KG1 (cell line): ENCODE measurements around the gene HEXB.

Experiments
- DNase-seq: peaks from one replicate; lab custom pipeline; 2025; lab: John Stamatoyannopoulos, UW

The HEXB gene

DNA sequence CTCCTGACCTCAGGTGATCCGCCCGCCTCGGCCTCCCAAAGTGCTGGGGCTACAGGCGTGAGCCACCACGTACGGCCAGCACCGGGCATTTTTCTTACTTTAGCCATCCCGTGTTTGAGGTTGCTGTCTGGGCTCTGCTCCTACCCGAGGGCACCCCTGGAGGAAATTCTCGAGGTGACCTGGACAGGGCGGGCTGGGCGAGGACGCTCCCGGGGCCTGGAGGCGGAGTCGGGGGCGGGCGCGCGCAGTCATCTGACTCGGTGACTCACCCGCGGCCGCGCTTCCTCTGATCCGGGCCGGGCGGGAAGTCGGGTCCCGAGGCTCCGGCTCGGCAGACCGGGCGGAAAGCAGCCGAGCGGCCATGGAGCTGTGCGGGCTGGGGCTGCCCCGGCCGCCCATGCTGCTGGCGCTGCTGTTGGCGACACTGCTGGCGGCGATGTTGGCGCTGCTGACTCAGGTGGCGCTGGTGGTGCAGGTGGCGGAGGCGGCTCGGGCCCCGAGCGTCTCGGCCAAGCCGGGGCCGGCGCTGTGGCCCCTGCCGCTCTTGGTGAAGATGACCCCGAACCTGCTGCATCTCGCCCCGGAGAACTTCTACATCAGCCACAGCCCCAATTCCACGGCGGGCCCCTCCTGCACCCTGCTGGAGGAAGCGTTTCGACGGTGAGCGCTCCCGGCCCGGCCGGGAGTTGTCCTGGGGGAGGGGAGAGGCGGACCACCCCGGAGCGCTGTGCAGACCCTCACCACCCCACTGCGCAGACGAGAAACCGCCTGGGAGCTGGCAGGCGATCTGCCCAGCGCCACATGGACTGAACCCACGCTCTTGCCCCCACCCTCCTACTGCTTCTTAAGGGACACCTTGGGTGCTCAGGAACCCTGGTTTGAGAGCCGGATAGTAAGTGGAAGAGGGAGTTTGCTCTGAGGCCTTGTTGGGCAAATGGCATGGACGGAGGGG is at the start of gene HEXB:
HEXB (plus strand) TSS at position 334 of the 952 bp plus-strand sequence; CDS start at position 362, 28 bp downstream.
- peak; percentile 78 for DNase-seq

DNA sequence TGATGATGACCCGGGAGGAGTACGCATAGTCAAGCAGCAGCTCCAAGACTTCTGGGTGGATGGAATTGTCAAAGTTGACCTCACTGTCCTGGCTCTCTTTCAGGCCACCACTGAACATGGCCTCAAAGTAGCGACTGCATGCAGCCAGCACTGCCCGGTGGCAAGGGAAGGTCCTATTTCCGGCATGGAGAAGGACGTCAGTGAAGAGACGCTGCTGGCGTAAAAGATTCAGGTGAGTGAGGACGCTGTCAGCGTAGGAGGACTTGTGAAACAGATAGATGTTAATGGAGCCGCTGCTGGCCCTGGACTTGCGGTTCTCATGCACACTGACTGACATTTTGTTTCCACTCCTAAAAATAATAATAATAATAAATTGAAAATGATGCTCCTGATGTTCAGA is 48.9 kb upstream of the HEXB start:
- DNase-seq = no peak

DNA sequence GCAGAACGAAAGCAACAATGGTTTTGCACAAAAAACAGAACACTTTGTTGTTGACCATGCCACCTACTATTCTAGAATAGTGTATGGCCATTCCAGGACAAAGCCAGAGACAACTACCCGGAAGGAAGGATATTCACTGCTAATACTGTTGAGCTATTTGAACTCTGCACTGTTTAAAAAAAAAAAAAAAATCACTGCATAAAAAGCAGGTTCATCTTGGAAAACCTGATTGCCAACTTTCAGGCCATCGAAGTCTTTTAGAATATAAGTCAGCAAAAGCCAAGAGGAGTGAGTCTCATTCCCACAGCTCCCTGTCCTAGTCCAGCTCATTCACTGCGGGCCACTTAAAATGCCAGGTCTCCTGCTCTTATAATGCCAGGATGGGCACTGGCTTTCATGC is 48.5 kb upstream of the HEXB start:
- no peak for DNase-seq

DNA sequence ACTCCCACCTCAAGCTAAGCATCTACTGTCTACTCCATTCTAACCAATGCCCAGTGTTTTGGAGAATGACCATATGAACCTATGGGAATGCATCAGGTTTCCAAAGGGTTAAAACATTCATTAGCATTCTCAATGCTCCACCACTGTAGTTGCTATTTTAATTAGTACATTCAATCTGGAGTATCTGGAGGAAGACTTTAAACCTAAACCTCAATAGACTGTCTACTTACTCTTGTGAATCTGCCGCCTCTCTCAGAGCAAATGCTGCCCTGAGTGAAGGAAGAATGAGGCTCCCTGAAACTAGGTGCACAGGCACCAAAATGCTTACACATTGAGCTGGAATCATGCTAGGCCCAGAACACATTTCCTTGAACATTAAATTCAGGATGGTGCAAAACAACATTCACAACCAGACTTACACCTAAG is 46.5 kb upstream of the HEXB start:
- no peak for DNase-seq

DNA sequence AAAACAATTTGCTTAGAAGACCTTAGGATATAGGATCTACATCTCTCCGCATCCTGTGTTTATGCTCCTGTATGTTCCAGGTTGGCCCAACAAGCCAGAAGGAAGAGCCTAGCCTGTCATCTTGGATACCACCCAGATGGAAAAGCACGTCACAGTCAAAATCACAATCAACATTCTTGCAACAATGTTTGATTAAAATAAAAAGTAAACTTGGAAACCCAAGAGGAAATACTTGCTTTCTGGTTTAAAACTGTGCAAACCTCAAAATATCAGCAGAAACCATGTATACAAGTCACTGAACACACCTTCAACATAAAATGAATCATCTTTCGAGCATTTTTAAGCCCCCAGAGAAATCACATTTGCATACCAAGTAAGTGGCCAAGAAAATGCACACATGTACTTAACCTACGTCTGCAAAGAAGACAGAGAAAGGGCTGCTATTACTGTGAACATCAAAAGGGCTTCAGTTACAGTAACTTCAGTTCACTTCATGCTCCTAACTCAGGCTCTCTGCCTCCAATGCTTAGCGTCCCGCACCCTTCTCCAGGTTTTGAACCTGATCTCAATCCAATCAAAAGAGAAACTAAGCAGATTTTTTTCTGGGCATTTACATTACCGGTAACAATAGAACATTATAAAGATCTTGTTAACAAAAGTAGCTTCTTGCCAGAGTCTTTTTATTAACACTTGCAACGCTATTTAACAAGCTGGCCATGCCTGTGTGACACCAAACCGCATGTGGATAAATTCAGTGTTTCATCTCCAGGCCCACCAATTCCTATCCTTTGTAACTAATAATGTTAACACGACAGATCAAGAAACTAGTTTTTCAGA is 45.8 kb upstream of the HEXB start:
- no peak for DNase-seq

DNA sequence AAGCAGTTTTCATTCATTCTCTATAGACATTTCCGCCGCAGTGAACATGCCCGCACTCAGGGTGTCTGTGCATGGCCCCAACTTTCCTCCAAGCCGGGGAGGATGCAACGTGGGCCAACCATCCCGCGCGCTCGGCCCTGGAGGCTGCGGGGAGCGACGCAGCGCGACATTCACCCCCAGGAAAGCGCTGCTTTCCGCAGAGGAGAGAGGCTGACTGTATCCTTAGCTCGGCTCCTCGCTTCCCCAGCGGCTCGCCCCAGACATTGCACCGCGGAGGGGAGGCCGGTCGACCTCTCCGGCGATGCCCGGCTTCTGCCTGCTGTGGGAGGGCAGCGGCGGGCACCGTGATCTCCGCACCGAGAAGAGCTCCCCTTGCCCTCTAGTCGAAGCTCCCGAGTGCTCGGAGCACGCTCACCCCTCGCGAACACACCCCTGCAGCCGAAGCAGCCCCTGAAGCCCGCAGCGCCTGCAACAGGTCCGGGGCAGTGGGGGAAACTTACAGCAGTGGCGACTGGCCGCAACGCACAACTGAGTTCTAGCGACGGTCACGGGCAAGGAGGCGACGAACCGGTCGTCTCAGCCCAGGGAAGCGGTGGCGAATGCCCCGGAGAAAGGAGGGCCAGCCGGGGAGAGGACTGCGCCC is 45.1 kb upstream of the HEXB start:
- no peak for DNase-seq

DNA sequence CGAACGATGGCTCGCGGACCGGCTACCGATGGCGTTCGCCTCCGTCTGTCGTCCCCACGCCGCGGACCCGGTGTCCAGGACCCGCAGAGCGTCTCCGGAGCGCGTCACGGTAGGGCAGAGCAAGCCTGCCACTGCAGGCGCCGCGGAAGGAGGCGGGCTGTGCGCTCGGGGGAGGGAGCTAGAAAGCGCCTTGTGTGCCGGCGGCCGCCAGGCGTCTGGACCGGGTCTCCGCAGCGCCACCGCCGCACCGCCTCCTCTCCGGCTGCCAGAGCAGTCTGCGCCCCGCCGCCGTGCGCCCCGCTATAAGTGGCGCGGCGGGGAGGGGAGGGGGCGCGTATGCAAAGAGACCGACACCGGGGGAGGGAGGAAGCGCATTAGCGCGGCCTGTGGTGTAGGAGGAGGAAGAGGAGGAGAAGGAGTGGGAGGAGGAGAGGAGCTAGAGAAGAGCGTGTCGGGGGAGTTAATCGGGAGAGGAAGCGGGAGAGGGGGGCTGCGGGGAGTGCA is 44.5 kb upstream of the HEXB start, which contains the start of gene ENC1:
ENC1 (minus strand) TSS at position 279 of the 504 bp plus-strand sequence. CDS start 4,243 bp downstream, outside the sequence.
- DNase-seq = peak; percentile 82

DNA sequence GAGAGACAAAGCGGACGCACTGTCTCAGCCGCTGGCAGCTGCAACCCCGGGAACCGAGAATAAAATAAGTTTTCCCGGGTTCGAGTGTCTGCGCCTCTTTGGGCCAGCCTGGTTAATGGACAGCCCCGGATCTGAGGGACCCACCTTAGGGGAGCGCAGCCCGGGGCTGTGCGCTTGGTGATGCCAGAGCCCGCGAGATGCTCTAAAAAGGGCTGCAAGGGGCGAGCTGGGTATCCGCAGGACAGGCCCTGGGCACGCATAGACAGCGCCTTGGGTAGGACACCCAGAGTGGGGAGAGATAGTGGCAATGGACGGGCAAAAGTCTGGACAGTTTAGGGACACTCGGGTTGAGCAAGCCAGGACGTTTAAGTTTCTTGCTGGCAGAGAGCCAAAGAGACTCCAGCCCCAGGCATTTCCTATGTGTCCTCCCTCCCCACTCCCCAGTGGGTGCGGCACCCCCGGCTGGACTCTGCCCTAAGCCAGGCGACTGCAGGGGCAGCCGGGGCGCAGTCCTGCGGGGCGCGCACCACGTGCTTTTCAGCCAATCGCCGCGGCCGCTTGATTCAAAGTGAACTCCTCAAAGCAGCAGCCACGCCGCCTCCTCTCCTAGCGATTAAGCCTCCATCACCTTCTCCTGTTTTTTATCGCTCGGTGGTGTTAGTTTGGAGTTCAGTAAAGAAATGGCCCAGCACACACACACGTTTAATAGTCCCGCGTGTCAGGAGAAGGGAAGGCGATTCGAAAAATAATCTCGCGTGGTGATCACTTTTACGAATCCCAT is 43.9 kb upstream of the HEXB start:
- DNase-seq = peak; percentile 49

DNA sequence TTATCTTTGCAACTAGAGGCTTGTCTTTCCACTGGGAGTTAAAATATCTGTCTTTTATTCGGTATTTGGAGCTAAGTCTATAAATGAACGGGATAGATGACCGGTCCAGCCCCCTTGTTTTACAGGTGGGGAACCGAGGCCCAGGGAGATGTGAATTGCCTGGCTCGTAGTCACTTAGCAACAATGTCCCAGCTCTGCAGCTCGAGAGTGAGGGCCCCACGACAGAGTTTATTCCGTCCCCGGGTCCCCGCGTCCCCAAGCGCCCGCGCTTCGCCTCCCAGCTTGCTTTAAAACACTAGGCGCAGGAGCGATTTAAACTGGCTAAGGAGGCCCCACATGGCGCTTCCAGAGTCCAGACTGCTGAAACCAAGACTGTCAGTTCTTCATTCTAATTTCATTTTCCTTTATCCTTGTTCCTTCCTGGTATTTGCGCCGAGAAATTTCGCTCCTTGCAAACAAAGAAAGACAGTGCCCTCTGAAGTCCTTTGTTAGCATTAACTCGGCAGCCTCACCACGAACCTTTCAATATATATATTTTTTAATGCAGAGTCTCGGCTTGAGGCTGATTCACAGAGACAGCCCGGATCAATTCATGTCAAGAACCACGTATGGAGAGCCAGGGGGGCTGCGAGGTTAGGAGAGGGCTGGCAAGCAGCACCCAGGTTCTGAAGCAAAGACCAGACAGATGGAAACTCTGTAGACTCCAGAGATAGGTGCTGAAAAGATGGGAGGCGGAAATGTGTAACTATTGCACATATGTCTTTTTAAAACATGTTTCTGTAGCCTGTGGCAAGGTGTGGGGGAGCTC is 43.1 kb upstream of the HEXB start:
- peak; percentile 66 for DNase-seq

DNA sequence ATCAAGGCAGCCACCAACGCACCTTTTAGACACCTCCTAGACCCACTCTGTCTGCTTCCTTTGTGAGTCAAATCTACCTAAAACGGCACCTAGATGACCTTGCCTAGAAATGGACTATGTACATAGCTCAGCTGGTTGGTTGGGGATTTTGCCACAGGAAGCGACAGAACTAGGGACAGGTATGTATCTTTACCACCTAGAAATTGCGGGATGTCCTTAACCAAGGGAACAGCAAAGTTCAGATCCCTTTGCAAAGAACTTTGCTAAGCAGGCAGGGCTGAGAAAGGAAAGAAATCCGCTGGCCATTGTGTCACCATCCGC is 42.5 kb upstream of the HEXB start:
- DNase-seq = no peak

DNA sequence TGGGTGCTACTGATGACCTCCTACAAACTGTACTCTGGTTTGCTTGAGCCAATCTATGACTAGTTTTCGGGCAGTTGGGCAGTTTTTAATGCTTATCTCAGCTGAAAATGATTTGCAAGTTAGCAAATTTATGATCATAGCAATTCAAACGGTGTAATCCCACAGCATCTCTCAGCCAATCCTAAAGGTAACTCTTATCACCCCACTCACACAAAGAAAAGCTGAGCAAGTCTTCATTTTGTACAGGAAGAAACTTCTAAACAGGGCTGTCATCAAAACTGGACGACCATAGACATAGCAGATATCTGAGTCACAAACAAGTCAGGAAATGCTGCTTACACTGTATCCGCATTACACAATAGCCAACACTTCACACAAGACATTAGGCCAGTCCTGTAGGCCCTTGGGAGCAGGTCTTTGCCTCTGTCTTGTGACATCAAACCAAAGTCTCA is 41.9 kb upstream of the HEXB start:
- DNase-seq = no peak

DNA sequence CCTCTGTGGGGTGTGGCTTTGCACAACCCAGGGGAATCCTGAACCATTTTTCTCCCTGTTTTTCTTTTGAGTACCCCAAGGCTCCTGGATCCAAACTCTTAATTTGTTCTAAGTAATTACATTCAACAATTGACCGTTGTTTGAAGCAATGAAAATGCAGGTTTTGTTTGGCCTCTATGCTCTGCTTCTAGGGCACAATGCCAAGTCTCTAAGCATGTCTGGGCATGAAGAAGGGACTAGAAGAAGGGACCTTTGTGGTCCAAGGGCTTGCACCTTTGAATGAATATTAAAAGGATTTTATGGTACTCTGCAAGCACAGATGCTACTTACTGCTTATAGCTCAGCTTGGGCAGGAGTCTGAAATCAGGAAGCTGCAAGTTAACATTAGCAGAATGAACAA is 37.9 kb upstream of the HEXB start:
- DNase-seq = no peak

DNA sequence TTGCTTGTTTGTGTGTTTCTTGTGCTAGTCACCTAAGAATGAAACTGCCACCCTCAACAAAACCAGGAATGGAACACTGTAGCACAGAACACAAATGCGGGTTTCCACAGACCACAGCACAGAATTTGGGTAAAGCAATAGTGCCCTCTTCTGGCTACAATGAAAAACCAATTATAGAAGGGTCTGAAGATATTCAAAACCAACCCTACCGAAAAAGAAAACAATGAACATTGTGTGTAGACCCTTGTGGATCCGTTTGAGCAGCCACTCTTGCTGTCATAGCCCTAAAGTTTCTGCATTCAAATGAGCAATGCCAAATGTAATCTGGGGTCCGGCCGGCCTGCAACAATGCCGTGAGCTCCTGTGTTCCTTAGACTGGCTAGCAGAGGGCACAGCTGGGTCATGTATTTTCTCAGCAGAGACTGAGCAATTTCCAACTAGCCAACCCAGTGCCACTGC is 36.2 kb upstream of the HEXB start:
- peak; percentile 53 for DNase-seq

DNA sequence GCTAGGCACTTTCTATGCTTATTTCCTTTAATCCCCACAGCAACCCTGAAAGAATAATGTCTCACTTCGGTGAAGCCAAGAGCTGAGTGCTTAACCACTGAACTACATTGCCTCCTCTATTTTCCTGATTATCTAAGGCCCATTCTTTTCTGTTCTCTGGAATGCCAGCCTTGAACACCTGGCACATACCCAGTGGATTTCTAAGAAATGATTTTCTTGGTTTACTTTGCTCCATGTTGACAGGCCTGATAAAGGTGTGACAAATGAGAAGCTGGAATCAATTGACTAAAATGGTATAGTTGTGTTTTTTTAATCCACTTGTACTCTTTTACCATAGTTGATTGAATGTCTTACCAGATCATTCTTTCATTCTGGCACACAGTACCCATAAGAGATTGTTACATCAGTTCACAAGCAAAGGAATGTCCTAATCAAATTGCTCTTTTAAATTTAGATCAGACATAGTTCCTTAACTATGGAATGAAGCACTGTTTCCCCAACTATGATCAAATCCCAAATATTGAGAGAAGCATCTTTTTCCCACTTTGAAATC is 35.5 kb upstream of the HEXB start:
- no peak for DNase-seq

DNA sequence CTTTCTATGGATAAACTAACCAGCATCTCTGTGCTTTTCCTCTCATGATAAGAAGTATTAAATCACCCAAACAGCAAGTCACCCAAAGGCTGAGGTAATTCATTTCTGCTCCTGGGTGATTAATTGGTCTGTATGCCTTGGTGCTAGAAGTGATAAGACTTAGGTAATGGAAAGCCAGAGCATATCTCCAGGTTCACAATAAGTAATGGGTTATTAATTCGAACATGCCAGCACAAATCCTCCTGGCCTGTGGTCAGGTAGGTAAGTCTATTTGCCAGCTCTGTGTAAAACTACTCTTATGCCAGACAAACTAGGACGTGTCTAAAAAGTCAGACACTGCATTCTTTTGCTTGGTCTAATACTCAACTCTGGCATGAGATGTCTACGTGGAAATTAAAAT is 33.3 kb upstream of the HEXB start:
- DNase-seq = no peak

DNA sequence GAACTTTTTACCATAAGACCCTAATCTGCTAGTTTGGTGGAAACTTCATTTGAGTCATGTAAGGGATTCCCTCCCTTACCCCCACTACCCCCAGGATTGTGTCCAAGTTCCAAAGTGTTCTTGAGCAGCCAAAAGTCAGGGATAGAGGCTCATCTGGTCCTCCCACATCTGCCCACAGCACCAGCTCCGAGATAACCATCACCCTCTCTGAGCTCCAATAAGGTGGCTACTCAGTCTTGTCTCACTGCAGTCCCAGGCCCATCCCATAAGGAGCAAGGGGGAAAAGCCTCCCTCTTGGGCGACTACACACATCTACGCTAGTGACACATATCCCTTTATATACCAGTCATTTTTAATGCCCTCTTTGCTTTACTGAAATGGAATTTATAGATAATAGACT is 32.5 kb upstream of the HEXB start:
- no peak for DNase-seq

DNA sequence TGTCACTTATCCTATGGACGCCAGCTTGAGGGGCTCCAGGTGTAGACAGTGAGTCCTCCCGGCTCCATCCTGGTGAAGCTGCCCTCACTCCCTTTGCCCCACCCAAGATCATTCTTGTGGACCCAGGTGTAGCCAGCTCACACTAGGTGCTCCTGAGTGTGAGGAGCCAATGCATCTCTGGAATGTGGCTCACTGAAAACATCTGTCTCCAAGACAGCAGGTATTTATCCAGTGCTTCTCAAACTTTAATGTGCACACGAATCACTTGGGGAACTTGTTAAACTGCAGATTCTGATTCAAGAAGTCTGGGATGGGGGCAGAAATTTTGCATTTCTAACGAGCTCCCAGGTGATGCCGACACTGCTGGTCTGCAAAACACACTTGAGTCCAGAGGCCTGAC is 31.0 kb upstream of the HEXB start:
- DNase-seq = no peak

DNA sequence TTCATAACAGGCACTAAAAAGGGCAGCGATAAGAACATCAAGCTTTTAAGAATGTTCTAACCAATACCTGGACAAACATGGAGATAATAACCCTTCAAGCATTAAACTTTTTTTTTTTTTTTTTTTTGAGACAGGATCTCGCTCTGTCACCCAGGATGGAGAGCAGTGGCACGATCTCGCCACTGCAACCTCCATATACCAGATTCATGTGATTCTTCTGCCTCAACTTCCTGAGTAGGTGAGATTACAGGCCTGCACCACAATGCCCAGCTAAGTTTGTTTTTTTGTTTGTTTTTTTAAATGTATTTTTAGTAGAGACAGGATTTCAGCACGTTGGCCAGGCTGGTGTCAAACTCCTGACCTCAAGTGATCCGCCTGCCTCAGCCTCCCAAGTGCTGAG is 29.8 kb upstream of the HEXB start:
- DNase-seq = no peak

DNA sequence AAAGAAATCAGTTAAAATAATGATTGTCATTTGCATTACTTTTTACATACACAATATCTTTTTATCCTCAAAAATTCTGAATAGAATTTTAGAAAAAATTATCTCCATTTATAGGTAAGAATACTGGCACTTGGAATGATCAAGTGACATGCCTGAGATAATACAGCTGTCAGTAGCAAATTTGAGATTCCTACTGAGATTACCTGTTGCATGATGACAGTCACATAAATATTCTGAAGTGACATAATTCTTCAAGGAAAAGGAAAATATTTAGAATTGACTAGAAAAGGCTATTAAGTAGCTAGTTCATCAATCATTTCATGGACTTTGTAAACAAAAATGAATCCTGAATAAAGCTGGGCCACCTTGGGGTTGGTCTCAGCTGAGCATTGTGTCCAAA is 29.3 kb upstream of the HEXB start:
- no peak for DNase-seq

DNA sequence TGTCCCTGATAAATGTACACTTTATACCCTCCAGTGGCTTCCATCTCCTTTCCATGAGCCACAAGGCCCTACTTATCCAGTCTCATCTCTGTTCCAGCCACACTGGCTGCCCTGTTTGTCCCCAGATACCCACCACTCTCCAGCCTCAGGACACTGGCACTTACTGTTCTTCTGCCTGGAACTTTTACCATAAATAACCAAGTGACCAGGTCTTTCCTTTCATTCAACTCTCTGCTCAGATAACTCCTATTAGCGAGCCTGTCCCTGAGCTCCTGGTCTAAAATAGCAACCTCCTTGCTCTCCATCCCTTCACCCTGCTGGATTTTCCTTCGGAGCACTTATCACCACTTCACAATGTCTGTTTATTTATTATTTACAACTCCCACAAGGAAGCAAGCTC is 27.9 kb upstream of the HEXB start:
- DNase-seq = no peak
